HG03520 (cell line): ENCODE measurements around the gene SUPT3H.

Experiments
- ATAC-seq: cut with Tn5 transposase; IDR thresholded peaks from one replicate; pipeline ENCODE4 v1.9.1; 2021; ENCODE audit warnings: mild to moderate bottlenecking, moderate library complexity; ENCODE audit not compliant: unreplicated experiment

SUPT3H gene

DNA sequence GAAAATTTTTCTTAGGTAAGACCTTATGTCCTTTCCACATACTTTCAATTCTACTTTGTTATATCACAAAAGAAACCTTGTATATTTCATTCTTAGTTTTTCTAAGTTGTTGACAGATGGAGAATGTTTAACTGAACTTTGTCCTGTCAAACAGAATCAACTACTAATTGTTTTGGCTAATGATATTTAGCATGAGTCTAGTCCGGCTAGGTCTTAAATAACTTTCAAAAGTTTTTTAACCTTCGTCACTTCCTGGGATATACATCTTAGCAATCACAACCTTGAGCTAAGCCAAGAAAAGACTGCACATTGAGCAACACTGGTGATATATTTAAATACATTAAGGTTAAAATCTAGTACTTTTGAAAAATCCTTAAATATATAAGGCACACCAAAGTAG, 112.5 kb downstream of the SUPT3H start:
- no peak for ATAC-seq

DNA sequence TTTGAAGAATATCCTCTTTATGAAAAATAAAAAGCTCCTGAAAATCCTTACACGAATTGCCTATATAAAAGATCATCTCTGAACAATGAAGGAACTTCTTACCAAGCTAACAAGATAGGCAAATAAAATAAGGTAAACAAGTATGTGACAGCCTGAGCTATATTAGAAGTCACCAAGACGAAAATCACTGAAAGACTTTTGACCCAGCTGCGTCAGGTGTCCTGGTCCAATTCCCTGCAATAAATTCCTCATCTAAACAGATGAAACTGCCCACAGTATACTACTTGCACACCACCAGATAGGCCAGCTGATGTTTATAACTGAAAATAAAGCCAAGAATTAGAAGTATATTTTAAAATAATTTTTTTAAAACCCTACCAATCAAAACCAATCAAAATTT, 117.0 kb downstream of the SUPT3H start:
- no peak for ATAC-seq

DNA sequence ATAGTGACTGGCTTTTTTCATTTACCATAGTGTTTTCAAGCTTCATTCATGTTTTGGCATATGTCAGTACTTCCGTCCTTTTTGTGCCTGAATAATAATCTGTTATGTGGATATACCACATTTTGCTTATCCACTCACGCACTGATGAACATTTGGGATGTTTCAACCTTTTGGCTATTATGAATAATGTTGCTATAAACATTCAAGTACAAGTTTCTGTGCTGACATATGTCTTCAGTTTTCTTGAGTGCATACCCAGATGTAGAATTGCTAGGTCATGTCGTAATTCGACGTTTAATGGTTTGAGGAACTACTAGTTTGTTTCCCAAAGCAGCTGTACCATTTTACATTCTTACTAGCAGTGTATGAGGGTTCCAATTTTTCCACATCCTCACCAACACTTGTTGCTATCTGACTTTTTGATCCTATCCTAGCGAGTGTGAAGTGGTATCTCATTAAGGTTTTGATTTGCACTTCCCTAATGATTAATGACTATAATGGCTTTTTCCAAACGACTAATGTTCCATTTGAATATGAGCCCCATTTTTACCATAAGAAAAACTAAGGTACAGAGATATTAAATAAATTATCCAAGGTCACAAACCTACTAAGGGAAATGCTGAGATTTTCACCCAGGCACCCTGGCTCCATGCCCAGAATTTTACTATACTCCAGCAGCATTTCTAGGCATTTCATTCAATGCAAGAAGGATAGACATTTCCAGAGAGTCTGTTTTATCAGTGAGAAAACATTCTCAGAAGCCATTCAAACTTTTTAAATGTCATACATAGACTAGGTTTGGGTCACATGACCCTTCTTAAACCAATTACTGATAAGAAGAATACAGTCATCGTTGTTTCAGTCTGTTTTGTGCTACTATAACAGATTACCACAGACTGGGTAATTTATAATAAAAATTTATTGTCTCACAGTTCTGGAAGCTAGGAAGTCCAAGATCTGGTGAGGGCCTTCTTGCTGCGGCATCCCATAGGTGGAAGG, 120.7 kb downstream of the SUPT3H start:
- ATAC-seq, result no peak

DNA sequence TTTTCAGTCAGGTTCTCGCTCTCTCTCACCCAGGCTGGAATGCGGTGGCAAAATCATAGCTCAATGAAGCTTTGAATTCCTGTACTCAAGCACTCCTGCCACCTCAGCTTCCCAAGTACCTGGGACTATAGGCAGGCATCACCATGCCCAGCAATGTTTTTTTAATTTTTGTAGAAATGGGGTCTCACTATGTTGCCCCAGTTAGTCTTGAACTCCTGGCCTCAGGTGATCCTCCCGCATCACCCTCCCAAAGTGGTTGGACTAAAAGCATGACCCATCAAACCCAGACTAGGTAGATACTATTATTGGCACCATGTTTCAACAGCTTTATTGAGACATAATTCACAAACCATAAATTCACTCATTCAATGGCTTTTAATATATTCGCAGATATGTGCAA, 122.3 kb downstream of the SUPT3H start:
- no peak for ATAC-seq

DNA sequence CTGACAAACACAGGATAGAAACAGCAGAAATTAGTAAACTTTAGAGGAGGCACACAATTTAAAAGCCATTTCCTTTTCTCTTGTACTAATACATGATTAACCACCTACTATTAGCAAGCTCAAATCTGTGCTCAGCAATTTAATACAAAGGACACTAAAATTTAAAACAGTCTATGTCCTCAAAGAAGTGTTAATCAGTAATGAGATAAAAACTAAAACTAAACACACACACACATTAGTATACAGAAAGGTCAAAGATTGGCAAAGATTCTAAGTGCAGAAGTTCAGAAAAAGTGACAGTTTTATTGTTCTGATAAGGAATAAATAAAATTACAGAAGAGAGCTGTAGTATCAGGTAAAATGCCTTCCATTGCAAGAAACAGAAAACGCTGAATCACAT, 123.5 kb downstream of the SUPT3H start:
- no peak for ATAC-seq

DNA sequence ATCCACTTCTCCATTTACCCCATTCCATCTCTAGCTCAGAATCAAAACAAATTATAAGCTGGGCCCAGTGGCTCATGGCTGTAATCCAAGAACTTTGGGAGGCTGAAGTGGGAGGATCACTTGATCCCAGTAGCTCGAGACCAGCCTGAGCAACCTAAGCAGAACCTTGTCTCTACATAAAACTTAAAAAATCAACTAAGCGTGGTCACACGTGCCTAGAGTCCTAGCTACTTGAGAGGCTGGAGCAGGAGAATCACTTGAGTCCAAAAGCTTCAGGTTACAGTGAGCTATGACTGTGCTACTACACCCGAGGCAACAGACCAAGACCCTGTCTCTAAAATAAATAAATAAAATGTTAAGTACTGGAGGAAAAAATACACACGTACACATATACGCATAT, 124.3 kb downstream of the SUPT3H start:
- no peak for ATAC-seq

DNA sequence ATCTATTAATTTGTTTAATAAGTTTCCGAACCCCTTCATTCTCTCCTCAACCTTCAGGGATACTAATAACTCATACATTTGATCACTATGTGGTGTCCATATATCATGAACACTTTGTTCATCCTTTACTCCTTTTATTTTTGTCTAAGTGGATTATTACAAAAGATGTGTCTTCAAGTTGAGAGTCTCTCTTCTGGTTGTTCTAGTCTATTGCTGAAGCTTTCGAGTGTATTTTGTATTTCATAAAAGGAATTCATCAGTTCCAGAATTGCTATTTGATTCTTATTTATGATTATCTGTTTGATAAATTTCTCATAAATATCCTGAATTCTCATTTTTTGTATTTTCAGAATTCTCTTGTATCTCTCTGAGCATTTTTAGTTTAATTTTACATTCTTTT, 146.1 kb downstream of the SUPT3H start:
- ATAC-seq, result no peak

DNA sequence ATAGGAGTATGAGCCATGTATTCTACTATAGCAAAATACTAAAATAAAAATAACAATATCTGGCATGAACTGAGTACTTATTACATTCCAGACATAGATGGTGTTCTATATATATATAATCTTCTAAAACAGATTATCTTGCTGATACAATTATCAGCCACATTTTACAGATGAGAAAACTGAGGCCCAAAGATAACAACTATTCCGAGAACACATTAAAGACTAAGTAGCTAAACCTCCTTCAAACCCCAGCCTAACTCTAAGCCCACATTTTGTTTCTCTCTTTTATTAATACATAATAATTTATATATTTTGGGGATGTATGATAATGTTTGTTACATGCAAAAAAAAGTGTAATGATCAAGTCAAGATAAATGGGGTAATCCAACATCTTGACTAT, 148.3 kb downstream of the SUPT3H start:
- ATAC-seq, result no peak

DNA sequence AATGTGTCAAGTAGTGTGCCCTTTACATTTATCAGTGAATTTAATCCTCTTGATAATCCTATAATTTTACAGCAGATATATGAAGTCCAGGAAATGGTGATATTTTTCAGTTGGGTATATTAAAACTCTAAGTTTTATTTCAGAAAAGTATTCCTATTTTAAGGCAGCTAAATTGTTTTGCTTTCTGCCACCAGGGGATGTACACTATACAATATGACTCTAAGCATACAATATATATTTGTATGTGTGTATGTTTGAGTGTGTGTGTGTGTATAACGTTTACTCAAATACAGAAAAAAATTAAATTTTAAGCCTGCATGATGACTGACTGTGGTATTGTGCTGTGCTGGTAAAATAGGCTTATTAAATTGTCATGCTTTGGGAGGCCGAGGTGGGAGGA, 151.7 kb downstream of the SUPT3H start:
- no peak for ATAC-seq

DNA sequence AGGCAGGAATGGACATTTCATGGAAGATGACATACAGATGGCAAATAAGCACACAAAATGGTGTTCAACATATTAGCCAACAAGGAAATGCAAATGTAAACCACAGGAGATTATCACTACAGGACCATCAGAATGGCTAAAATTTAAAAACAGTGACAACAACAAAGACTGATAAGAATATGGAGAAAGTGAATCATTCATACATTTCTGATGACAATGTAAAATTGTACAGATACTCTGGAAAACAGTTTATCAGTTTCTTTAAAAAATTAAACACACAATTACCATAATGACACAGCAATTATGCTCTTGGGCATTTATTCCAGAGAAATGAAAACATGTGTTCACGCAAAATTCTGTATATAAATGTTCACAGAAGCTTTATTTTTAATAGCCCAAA, 155.4 kb downstream of the SUPT3H start:
- no peak for ATAC-seq

DNA sequence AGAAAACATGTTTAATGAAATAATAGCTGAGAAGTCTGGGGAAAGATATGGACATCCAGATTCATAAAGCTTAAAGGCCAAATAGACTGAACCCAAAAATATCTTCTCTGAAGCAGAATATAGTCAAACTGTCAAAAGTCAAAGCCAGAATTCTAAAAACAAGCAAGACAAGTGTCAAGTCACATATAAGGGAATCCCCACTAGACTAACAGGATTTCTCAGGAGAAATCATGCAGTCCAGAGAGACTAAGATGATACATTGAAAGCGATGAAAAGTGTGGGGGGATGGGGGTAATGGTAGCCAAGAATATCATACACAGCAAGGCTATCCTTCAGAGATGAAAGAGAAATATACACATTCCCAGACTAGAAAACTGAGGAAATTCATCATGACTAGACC, 162.0 kb downstream of the SUPT3H start:
- ATAC-seq, result no peak

DNA sequence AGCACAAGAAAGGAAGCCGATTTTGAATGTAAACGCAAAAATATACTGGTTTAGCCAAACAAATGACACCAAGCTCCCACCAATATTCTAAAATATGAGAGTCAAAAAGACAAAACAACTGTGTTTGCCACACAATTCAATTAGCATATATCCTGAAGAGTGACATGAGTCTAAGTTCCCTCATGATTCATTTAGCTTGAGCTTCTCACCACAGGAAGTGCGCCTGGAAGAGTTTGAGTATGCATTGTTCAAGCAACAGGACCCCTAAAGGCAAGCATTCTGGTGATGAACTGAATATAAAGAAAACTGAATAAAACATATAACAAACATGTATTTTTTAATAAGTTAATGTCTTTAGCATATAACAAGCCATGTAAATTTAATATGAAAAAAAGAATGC, 164.8 kb downstream of the SUPT3H start:
- no peak for ATAC-seq

DNA sequence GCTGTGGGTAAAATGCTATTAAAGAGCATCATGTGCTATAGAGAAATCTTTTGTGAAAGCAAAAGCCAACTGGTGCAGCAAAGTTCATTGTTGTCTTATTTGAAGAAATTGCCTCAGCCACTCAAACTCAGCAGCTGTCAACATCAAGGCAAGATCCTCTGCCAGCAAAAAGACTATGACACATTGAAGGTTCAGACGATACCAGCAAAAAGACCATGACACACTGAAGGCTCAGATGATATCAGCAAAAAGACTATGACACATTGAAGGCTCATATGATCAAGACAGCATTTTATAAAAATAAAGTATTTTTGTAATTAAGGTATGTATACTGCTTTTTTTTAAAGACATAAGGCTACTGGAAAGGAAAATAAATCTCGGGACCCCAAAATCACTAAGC, 168.0 kb downstream of the SUPT3H start:
- ATAC-seq, result no peak

DNA sequence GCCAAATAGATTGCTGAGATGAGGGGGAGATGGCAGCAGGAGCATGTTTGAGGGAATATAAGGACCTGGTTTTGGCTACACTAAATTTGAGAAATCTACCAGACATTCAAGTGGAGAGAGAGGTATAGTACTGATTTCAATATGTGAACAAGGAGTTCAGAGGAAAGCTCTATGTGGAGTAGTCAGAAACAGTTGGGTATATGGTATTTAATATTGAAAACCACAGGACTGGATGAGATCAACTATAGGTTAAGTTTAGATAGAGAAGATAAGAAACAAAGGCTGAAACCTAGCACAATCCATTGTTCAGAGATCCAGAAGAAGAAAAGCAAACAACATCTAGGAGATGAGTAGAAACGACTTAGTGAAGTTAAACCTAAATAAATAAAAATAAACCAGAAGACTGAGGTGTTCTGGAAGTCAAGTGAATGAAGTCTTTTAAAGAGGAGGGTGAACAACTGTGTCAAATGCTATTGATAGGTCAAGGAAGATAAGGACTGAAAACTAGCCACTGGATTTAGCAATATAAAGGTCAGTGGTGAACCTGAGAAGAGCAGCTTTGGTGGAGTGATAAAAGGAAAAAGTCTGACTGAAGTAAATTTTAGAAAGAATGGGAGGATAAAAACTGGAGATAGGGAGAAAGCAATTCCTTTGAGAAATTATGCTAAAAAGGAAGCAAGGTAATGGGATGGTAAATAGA, 170.8 kb downstream of the SUPT3H start:
- ATAC-seq, result no peak

DNA sequence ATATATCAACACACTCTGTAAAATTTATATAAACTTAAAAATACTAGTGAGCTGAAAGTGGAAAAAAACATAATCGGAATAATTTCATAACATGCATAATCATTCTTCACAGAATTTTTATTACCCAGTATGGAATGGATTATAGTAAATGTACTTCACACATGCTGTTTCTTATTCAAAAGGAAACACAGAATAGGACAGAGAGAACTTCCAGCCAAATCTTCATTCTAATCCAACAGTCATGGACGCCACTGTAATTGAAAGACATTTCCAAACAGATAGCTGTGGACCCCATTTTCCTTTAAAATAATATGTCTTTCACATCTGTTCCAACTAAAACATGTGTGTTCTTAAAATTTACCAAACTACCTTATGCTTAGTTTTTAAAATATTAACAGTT, 176.2 kb downstream of the SUPT3H start:
- no peak for ATAC-seq

DNA sequence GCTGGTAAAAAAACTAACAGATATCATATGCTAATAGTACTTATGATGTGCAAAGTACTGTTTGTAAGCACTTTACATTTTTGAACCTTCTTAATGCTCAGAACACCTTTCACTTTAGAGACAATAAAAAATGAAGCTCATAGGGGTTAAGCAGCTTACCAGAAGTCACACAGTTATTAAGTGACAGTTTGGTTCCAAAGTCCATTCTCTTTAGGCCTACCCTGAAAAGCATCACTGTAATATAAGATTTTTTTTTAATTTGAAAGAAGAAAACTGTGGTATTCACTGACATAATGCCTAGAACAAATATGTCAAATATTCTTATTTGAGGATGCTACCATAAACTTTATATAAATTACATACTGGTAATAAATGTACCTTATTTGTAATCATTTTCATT, 177.2 kb downstream of the SUPT3H start:
- no peak for ATAC-seq

DNA sequence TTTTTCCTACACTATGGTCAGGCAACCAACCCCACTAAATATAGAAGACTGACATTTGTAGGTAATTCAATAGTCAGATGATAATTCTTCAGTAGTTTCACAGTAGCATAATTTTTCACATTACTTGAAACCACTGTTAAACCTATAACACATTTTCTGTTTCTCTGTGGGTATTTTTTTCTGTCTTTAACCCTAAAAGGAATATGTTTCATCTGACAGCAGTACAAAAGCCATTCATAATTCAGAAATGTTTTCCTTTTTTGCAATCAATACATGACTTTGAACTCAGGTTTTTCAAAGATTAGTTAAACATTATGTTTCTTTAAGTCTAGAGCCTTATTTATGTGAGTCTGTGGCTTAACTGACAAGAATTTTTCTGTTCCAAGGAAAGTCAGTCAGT, 178.2 kb downstream of the SUPT3H start:
- no peak for ATAC-seq

DNA sequence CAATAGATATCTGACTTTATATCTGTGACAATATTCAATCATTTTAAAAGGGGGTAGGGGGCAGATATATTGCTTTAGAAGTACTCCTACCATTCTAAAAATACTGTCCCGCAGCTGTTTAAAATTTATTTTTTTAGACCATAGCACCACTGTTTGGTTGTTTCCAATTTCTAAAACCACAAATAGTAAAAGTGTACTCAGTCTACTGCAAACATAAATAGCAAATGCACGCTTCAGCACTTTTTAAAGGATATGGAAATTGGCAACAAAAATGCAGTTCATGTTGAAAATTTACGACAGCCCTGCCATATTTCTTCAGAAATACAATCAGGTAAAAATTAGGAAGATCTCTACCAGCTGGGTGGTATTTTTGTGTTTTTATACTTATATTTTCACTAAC, 181.6 kb downstream of the SUPT3H start:
- ATAC-seq, result no peak

DNA sequence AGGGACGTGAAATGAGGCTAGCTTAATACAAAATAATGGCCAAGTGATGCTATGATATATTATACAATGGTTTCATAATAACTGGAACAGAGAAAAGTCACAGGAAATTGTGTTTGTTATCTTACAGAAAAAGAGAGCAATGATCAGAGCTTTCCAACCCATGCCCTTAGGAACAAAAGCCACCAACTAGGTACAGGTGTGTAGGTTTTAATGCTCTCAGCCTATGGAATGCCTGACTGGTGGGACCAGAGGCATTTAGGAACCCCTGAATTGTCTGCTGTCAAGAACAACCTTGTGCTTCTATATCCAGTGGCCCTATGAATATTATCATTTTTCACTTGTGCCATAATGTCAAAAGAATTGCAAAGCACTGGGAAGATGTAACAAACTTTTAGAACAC, 182.6 kb downstream of the SUPT3H start:
- ATAC-seq, result no peak

DNA sequence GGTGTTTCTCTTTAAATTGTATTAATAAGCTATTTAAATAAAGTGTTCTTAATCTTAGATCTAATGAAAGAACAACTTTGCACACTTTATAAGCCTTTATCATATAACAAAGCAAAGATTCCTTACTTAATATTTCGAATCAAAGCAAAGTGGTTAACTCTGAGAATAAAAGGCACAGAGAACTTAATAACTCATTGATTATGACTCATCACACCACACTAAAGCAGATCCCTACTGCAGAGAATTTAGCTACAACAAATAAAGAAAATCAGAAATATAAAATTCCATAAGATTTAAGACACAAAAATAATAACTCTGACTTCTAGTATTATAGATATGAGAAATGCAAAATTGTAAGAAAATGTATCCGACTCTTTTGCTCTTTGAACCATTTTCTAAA, 185.2 kb downstream of the SUPT3H start:
- ATAC-seq, result no peak

DNA sequence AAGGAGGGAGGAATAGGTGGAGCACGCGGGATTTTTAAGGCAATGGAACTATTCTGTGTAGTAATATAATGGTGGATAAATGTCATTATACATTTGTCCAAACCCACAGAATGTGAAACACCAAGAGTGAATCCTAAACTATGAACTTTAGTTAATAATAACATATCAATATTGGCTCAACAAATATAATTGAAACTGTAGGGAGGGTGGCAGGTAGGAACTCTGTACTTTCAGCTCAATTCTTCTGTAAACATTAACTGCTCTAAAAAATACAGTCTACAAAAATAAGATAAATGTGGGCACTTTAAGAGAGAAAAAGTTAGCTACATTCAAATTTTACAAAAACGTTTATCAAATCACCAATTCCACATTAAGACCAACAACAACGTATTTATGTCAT, 186.3 kb downstream of the SUPT3H start:
- ATAC-seq, result no peak

DNA sequence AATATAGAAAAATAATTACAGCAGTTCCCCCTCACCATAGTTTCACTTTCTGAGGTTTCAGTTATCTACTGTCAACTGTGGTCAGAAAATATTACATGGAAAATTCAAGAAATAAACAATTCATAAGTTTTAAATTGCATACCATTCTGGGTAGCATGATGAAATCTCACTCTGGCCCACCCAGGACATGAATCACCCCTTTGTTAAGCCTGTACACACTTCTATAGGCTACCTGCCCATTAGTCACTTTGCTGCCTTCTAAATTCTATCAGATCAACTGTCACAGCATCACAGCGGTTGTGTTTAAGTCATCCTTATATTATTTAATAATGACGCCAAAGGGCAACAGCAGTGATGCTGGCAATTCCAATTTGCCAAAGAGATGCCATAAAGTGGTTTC, 189.9 kb downstream of the SUPT3H start:
- ATAC-seq, result no peak
